ENCODE data around the gene AMZ2.
"Not testable (repeated sequence)": the region's sequence is repeated elsewhere in the genome, so short reads cannot be mapped to it uniquely, and the experiment has no call there.

Gene AMZ2

DNA sequence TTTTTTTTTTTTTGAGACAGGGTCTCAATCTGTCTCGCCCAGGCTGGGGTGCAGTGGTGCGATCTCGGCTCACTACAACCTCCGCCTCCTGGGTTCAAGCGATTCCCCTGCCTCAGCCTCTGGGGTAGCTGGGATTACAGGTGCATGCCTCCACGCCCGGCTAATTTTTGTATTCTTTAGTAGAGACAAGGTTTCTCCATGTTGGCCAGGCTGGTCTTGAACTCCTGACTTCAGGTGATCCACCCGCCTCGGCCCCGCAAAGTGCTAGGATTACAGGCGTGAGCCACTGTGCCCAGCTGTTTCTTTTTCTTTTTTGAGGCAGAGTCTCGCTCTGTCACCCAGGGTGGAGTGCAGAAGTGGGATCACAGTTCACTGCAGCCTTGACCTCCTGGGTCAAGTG is 27.1 kb upstream of the AMZ2 start:
- DNase-seq (ENCODE audit: low read depth in 2 of 2) = not testable (repeated sequence)

GRCh38 chr17:68221786-68222185 is 26.1 kb upstream of the AMZ2 start:
- no peak for DNase-seq (ENCODE audit: low read depth in 2 of 2)

- no peak for DNase-seq (ENCODE audit: low read depth in 2 of 2)
Measured at GRCh38 chr17:68222606-68223005, 25.2 kb upstream of the AMZ2 start.

DNA sequence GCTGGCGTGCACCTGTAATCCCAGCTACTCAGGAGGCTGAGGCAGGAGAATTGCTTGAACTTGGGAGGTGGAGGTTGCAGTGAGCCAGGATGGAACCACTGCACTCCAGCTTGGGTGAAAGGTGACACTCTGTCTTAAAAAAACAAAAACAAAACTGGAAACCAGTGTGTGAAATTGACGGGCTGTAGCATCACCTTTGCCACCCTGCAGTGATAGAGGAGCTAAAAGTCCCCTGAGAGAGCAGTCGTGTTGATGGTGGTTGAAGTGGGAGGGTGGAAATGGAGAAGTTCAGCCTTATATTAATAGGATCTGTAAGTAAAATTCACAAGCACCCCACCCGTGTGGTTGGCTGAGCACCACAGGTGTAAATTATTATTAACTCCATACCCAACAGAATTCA is 22.8 kb upstream of the AMZ2 start:
- DNase-seq (ENCODE audit: low read depth in 2 of 2) = not testable (repeated sequence)

GRCh38 chr17:68228039-68228680 is 19.7 kb upstream of the AMZ2 start:
- not testable (repeated sequence) for DNase-seq (ENCODE audit: low read depth in 2 of 2)

- DNase-seq (ENCODE audit: low read depth in 2 of 2) = no peak
Measured at GRCh38 chr17:68228817-68229570, 18.8 kb upstream of the AMZ2 start.

DNA sequence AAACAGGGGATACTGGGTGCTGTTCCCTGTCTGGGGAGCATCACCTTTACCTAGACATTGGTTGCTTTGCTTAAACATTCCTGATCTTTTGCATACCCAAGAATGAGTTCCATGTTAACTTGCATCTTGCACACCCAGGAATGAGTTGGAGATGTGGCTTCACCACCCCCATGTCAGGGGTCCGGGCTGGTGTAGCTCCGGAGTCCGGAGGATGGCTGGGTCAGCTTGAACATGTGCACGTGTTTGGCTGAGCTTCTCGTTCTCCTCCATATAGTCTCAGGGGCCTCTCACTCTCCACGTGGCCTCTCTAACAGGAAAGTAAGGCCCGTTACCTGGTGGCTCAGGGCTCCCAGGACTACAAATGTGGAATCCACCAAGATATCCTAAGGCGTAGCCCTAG is 18.2 kb upstream of the AMZ2 start:
- no peak for DNase-seq (ENCODE audit: low read depth in 2 of 2)

DNA sequence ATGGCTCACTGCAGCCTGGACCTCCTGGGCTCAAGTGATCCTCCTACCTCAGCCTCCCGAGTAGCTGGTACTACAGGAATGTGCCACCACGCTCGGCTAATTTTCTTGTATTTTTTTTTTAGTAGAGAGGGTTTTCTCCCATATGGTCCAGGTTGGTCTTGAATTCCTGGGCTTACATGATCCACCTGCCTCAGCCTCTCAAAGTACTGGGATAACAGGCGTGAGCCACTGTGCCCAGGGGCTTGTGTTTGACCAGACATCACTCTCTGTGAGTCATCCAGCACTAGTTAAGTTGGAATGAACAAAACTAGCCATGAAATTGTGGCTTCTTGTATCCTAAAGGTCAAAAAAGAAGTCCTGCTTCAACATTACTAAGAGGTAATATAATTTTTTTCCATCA is 16.7 kb upstream of the AMZ2 start:
- DNase-seq (ENCODE audit: low read depth in 2 of 2) = not testable (repeated sequence)

DNA sequence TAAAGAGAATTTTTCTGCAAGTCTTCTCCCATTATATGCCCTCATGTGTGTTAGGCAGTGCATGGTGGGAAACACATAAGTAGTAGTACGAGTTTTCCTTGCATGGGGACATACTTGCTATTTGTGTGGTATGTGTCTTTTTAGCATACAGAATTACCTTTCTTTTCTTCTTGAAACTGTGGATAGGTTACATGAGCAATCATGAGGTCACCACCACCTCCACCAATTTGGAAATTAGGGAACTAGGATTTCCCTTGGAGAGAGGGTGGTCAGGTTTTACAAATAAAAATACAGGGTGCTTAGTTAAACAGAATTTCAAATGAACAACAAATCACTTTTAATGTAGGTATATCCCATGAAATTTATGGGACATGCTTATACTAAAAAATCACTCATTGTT is 16.3 kb upstream of the AMZ2 start:
- DNase-seq (ENCODE audit: low read depth in 2 of 2) = no peak

DNA sequence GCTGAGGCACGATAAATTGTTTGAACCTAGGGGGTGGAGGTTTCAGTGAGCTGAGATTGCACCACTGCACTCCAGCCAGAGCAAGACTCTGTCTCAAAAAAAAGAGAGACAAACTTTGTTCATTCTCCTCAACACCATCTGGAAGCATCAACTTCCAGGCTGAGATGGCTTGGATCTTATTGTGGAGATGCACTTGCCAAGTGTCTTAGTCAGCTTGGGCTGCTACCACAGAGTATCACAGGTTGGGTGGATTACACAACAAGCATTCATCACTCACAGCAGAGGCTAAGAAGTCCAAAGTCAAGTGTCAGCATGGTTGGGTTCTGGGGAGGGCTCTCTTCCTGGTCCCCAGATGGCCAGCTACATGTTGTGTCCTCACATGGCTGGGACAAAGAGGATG is 15.1 kb upstream of the AMZ2 start:
- not testable (repeated sequence) for DNase-seq (ENCODE audit: low read depth in 2 of 2)

- DNase-seq (ENCODE audit: low read depth in 2 of 2) = not testable (repeated sequence)
Measured at GRCh38 chr17:68234726-68235335, 13.0 kb upstream of the AMZ2 start.

- DNase-seq (ENCODE audit: low read depth in 2 of 2) = not testable (repeated sequence)
Measured at GRCh38 chr17:68235336-68235791, 12.5 kb upstream of the AMZ2 start.

DNA sequence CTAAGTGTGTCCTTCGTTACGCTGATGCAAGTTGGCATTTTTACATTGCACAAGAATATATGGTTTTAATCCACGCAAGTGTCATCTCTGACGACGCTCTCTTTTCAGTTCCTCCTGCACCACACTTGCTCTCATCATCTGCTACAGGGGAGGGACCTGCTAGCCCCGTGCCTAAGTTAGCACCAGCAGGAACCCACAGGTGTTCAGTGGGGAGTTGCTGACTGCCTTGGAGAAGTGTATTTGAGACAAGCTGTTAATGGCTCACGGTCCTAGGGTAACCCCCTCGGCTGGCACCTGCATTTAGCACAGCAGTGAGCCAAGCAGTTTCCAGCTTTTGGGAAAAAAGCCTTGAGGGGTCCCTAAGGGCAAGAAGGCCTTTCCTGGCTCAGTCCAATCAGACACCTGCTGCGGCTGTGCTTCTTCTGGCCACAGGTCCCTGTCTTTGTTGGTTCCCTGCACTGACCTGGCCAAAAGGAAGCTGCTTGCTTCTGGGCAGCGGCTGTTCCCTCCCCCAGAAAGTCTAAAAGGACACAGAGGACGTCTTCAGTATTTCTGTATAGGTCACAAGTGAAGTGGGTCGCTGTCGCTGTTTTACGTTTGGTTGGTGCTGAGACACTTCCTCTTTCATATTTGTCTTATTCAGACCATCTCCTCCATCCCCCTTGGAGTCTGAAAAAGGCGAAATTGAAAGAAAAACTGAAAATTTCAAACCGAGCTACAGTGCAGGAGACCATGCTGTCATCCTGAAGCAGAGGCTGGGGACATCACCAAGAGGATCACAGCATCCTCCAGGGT is 10.3 kb upstream of the AMZ2 start:
- peak in 1 of 2 donors; percentile 30 for DNase-seq (ENCODE audit: low read depth in 2 of 2)

DNA sequence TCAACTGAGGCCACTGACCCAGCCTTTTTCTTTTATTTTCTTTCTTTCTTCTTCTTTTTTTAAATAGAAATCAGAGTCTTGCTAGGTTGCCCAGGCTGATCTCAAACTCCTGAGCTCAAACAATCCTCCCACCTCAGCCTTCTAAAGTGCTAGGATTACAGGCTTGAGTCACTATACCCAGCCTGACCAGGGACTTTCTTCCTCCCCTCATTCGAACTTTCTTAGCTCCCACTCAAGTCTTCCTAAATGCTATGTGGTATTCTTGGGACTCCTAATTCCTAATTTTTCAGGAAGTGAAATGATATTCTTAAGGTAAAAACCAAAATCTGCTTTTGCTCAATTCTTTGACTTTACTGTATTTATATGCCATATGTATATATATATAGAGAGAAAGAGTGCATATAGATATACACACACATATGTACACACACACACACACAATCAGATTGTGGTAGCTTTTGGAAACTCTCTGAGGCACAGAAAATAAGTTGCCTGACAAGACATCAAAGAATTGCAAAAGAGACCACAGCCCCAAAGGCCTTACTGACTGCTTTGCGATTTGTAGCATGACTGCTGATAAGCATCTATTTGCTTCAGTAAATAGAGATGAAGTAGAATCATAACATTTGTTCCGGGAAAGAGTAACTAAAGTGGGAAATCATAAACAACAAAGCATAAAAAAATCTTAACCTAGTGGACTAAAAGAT is 9.5 kb upstream of the AMZ2 start:
- no peak for DNase-seq (ENCODE audit: low read depth in 2 of 2)

DNA sequence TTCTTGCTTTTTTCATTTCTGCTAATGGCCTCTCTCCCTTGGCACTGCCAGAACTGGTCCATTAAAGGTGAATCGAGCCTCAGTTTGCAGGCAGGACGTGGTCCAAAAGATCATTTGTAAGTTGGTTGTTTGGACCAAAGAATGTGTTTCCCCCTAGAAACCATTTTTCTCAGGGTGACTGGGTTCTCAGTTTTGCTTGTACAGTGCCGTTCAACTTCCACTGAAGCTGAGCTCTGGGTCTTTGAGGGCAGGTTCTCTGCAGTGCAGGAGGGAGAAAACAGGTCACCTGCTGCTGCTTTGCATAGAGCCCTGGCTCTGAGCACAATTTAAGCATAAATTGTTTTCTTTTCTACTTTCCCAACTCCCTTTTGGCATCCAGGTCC is 9.0 kb upstream of the AMZ2 start:
- no peak for DNase-seq (ENCODE audit: low read depth in 2 of 2)

DNA sequence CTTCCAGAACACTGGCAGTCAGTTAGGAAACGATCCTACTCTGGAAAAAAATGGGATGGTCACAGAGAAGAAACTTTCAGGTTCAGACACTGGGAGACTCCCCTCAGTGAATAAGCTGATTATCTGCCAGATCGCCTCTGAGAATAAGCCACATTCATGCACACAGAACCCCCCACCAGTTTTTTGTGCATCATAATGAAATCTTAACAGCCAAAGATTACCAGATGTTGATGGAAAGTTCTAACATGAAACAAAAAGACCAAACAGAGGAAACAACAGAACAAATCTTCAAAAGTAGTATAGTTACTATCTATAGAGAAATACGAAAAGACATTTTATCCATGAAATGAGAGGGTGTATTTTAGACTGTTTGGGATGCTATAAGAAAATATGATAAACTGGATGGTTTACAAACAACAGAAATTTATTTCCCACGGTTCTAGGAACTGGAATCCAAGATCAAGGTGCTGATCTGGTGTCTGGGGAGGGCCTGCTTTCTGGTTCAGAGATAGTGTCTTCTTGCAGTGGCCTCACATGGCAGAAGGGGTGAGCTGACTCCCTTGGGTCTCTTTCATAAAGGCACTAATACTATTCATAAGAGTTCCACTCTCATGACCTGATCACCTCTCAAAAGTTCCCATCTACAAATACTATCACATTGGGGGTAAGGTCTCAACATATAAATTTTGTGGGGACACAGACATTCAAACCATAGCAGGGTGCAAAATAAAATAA is 8.0 kb upstream of the AMZ2 start:
- no peak for DNase-seq (ENCODE audit: low read depth in 2 of 2)

DNA sequence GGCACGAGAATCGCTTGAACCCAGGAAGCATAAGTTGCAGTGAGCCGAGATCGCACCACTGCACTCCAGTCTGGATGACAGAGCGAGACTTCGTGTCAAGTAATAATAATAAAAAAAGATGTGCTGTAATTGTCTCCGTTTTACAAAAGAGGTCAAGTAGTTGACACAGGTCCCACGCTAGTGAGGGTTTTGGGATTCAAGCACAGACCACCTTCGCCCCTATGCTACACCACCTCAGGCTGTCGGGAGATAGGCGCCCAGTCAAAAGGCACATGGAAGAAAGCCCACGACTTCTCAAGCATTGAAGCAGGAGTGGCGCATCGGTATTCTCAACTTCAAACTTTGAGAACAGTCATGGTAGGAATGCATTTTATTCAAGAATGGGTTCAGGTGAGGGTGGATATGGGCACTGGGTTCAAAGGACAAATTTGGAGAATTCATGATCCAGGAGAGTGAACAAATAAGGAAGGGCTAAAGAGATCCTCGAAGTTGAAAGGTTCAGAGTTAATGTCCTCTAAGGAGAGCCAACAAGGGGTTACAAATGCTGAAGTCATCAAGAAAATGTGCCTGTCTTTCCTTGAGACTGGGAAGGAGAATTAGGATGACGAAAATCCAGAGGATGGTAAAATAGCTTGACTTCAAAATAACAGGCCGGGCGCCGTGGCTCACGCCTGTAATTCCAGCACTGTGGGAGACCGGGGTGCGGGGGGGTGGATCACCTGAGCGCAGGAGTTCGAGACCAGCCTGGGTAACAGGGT is 1.4 kb upstream of the AMZ2 start:
- no peak for DNase-seq (ENCODE audit: low read depth in 2 of 2)

GRCh38 chr17:68248199-68248825 is 469 bp downstream of the AMZ2 start:
- DNase-seq (ENCODE audit: low read depth in 2 of 2) = no peak

DNA sequence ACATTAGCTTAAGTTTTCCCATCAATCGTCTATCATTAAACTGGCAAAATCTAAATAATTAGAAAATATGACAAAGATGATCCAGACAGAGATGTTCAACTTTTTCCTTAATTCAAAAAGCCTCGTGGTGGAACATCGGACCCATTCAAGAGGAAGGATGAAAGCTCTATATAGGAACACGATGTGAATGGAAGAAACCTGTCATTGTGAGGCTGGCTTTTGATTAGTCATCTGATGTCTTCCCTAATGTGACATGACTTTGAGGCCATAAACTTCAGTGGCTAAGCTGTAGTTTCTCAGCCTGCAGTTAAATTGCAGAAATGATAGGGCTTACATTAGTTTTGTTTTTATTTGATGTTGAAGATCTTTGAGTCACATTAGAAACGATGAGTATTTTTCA is 1.0 kb downstream of the AMZ2 start:
- no peak for DNase-seq (ENCODE audit: low read depth in 2 of 2)

- DNase-seq (ENCODE audit: low read depth in 2 of 2) = no peak
Measured at GRCh38 chr17:68249354-68249765, 1.5 kb downstream of the AMZ2 start.
